ENCODE results near the gene KCNJ16.

Gene KCNJ16

GRCh38 chr17:70123193-70123592, 48.2 kb downstream of the KCNJ16 start:
- in situ Hi-C loops (cut with HindIII; ENCODE audit: low sequenced_read_pairs): no loop called here
- H3K4me3 ChIP-seq (ENCODE audit: low read depth, low read length): no peak overlapping the region
- DNase-seq (ENCODE audit: low read depth): no peak
- TF ChIP-seq CTCF (IDR thresholded peaks at IDR 0.05; ENCODE audit: low read depth, low read length, missing control alignments): no peak

GRCh38 chr17:70124723-70125122, 49.7 kb downstream of the KCNJ16 start:
- TF ChIP-seq CTCF (IDR thresholded peaks at IDR 0.05; ENCODE audit: low read depth, low read length, missing control alignments): no peak
- in situ Hi-C loops (cut with HindIII; ENCODE audit: low sequenced_read_pairs): loop anchor here (25.0 kb wide), 1 partner anchor 537 kb away; no protein-coding TSS in a partner anchor

DNA sequence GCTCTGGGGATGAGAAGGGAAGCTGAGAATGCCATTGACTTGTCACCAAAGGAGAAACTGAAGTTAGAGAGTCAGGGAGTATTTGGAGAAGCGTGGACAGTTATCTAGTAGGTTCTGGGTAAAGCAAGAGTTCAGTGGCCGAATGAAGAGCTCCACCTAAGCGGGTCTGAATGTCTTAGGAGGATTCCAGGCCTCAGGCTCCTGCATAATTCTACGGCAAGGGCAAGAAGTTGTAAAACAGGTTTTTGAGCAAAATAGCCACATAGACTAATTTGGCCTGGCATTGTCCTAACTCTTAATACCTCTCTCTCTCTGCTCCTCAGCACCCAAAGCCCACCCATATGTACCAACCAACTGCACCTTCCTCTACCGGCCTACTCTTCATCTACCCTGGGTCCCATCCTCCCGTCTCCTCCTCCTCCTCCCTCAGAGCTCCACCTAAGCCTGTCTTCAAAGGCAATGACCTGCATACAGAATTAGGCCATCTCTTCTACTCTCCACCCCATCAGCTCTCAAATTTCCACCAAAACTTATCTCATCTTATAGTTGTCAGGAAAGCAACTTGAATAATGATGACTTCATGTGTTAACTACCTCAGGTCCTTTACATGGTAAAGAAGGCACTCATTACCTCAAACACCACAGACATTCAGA, 52.3 kb downstream of the KCNJ16 start:
- no peak overlapping the region for H3K4me3 ChIP-seq (ENCODE audit: low read depth, low read length)
- TF ChIP-seq CTCF (IDR thresholded peaks at IDR 0.05; ENCODE audit: low read depth, low read length, missing control alignments): no peak
- DNase-seq (ENCODE audit: low read depth): no peak
- in situ Hi-C loops (cut with HindIII; ENCODE audit: low sequenced_read_pairs): loop anchor here (25.0 kb wide), 1 partner anchor 540 kb away; no protein-coding TSS in a partner anchor

More at GRCh38 chr17:70124723-70125122, 49.7 kb downstream of the KCNJ16 start:
- no peak for DNase-seq (ENCODE audit: low read depth)
- no peak overlapping the region for H3K4me3 ChIP-seq (ENCODE audit: low read depth, low read length)

GRCh38 chr17:70128727-70129238, 53.8 kb downstream of the KCNJ16 start:
- in situ Hi-C loops (cut with HindIII; ENCODE audit: low sequenced_read_pairs): loop anchor here (25.0 kb wide), 1 partner anchor 541 kb away; no protein-coding TSS in a partner anchor
- TF ChIP-seq CTCF (IDR thresholded peaks at IDR 0.05; ENCODE audit: low read depth, low read length, missing control alignments): no peak
- H3K4me3 ChIP-seq (ENCODE audit: low read depth, low read length): no peak overlapping the region
- DNase-seq (ENCODE audit: low read depth): no peak

DNA sequence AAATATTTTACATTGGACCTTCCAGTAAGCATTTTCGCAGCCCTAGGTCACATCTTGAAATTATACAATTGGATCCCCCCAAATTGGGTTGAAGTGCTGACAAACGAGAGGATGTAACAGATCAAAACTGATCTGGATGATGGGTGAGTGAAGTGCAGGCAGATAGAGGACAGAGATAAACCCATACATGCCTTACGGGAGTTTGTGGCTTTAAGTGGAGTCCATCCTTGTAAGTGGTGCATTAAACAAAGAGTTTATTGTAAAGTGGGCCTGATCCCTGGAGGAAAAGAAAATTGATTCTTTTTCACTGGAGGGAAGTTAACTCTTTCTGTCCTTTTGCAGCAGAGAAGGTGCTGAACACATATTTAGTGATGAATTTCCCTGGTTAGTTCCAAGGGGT, 55.3 kb downstream of the KCNJ16 start:
- TF ChIP-seq CTCF (IDR thresholded peaks at IDR 0.05; ENCODE audit: low read depth, low read length, missing control alignments): no peak
- no peak overlapping the region for H3K4me3 ChIP-seq (ENCODE audit: low read depth, low read length)
- DNase-seq (ENCODE audit: low read depth): no peak
- in situ Hi-C loops (cut with HindIII; ENCODE audit: low sequenced_read_pairs): loop anchor here (25.0 kb wide), 1 partner anchor 543 kb away; no protein-coding TSS in a partner anchor

DNA sequence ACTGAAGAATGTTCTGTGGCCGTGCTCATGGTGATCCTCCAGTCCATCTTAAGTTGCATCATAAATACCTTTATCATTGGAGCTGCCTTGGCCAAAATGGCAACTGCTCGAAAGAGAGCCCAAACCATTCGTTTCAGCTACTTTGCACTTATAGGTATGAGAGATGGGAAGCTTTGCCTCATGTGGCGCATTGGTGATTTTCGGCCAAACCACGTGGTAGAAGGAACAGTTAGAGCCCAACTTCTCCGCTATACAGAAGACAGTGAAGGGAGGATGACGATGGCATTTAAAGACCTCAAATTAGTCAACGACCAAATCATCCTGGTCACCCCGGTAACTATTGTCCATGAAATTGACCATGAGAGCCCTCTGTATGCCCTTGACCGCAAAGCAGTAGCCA, 57.5 kb downstream of the KCNJ16 start:
- in situ Hi-C loops (cut with HindIII; ENCODE audit: low sequenced_read_pairs): loop anchor here (25.0 kb wide), 1 partner anchor 545 kb away; no protein-coding TSS in a partner anchor

More for the DNA sequence above, 57.5 kb downstream of the KCNJ16 start:
- H3K4me3 ChIP-seq (ENCODE audit: low read depth, low read length): no peak overlapping the region
- TF ChIP-seq CTCF (IDR thresholded peaks at IDR 0.05; ENCODE audit: low read depth, low read length, missing control alignments): no peak
- no peak for DNase-seq (ENCODE audit: low read depth)

Measured in astrocyte of the cerebellum (primary cell).